Measurements from ENCODE around the gene IL20RB.

Gene IL20RB, protein sequence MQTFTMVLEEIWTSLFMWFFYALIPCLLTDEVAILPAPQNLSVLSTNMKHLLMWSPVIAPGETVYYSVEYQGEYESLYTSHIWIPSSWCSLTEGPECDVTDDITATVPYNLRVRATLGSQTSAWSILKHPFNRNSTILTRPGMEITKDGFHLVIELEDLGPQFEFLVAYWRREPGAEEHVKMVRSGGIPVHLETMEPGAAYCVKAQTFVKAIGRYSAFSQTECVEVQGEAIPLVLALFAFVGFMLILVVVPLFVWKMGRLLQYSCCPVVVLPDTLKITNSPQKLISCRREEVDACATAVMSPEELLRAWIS

DNA sequence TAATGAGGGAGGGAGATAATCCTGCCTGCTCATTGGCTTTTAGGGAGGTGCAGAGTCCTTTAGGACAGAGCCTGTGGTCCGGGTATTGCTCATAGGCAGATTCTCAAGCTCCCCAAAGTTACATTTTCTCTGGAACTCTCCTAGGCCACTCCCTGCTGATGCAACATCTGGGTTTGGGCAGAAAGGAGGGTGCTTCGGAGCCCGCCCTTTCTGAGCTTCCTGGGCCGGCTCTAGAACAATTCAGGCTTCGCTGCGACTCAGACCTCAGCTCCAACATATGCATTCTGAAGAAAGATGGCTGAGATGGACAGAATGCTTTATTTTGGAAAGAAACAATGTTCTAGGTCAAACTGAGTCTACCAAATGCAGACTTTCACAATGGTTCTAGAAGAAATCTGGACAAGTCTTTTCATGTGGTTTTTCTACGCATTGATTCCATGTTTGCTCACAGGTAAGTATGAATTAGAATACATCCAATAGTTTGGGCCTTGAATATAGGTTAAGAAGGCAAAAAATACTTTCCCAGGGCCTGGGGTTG is at the start of gene IL20RB:
Gene IL20RB, plus strand, starts transcription at position 233 of the 538 bp plus-strand sequence. Its CDS starts 131 bp downstream, at position 364.
- Mint-ChIP-seq H3K9me3 (no peaks in the 10 kb centered on the region), H3K36me3 (peaks cover 14 to 31% of the 10 kb centered on the region in 2 donors), H3K27me3 (no peaks in the 10 kb centered on the region), H3K4me1 (peaks cover 7 to 10% of the 10 kb centered on the region in 2 donors), H3K27ac (no peak within 1 kb of the TSS), H3K4me3 (no peak within 1 kb of the TSS)
- DNase-seq (no peak), ATAC-seq (replicated peaks) (no peak)

DNA sequence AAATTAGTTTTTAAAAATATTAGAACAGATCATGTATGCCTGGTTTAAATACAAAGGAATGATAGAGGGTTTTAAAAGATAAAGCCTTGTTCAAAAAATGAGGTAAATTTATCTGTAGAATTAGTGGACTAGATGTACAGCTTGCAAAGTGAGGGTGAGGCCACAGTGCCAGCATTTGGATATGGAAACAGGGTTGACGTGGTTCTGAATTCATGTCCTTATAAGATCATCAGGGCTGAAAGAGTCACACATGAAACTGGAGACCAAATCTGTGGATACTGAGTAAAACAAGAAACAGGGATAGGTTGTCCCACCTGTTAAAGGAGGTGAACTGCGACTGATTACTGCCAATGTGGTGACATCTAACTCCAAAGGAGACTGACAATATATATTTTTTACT is 49.5 kb upstream of the IL20RB start:
- H3K27me3 Mint-ChIP-seq, result no peaks in the 10 kb centered on the region
- H3K27ac Mint-ChIP-seq, result peak overlapping the region; percentile 31
- H3K9me3 Mint-ChIP-seq, result peaks cover 5 to 14% of the 10 kb centered on the region in 2 donors
- DNase-seq, result no peak
- no peak overlapping the region for H3K4me3 Mint-ChIP-seq
- ATAC-seq (replicated peaks), result no peak
- peaks cover 32 to 58% of the 10 kb centered on the region in 2 donors for H3K36me3 Mint-ChIP-seq
- H3K4me1 Mint-ChIP-seq, result peaks cover 49 to 77% of the 10 kb centered on the region in 2 donors

DNA sequence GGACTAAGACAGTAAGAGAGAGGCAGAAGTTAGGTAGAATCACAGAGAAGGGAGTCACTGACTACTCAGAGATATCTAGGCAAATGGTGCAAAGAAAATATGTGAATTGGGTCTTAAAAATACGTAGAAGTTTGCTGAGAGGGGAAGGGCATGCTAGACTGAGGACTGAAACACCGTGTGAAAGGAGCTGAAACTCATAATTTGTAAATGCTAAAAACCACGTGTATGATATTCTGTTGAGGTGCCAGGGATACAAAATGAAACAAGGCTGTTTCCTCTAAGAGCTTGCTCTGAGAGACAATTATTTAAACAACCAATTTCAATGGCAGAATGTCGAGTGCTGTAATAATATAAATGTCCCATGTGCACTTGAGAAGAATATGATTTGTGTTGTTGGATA is 48.6 kb upstream of the IL20RB start:
- no peaks in the 10 kb centered on the region for H3K27me3 Mint-ChIP-seq
- ATAC-seq (replicated peaks) (peak; percentile 34 to 48), DNase-seq (no peak)
- peaks cover 5 to 10% of the 10 kb centered on the region in 2 donors for H3K9me3 Mint-ChIP-seq
- peaks cover 47 to 83% of the 10 kb centered on the region in 2 donors for H3K4me1 Mint-ChIP-seq
- peak overlapping the region in 1 of 2 donors; percentile 22 for H3K4me3 Mint-ChIP-seq
- peaks cover 27 to 53% of the 10 kb centered on the region in 2 donors for H3K36me3 Mint-ChIP-seq
- peak overlapping the region; percentile 77 for H3K27ac Mint-ChIP-seq

DNA sequence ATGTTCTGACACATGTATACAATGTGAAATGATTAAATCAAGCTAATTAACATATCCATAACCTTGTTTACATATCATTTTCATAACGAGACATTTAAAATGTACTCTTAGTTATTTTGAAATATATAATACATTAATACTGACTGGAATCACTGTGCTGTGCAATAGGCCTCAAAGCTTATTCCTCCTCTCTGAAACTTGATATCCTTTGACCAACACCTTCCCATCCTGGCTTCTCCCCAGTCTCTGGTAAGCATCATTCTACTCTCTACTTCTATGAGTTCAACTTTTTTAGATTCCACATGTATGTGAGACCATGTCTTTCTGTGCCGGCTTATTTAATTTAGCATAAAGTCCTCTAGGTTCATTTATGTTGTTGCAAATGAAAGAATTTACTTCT is 47.1 kb upstream of the IL20RB start:
- H3K27me3 Mint-ChIP-seq, result no peaks in the 10 kb centered on the region
- peaks cover 5 to 10% of the 10 kb centered on the region in 2 donors for H3K9me3 Mint-ChIP-seq
- H3K4me3 Mint-ChIP-seq, result no peak overlapping the region
- peaks cover 19 to 50% of the 10 kb centered on the region in 2 donors for H3K36me3 Mint-ChIP-seq
- no peak for DNase-seq
- H3K27ac Mint-ChIP-seq, result no peak overlapping the region
- H3K4me1 Mint-ChIP-seq, result peaks cover 55 to 88% of the 10 kb centered on the region in 2 donors
- no peak for ATAC-seq (replicated peaks)

DNA sequence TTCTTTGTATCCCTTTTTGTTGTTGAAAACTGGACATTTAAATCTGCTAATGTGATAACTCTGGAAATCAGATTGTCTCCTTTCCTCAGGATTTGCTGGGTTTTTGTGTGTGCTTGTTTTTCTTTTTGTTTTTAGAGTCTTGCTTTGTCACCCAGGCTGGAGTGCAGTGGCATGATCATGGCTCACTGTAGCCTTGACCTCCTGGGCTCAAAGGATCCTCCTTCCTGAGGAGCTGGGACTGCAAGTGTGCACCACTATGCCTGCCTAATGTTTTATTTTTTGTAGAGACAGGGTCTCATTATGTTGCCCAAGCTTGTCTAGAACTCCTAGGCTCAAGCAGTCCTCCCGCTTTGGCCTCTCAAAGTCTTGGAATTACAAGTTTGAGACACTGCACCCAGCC is 44.6 kb upstream of the IL20RB start:
- H3K4me3 Mint-ChIP-seq, result no peak overlapping the region
- H3K4me1 Mint-ChIP-seq, result peaks cover 44 to 78% of the 10 kb centered on the region in 2 donors
- peaks cover 3 to 10% of the 10 kb centered on the region in 2 donors for H3K9me3 Mint-ChIP-seq
- no peaks in the 10 kb centered on the region for H3K27me3 Mint-ChIP-seq
- no peak for ATAC-seq (replicated peaks)
- DNase-seq, result no peak
- H3K36me3 Mint-ChIP-seq, result peaks cover 11 to 38% of the 10 kb centered on the region in 2 donors
- no peak overlapping the region for H3K27ac Mint-ChIP-seq

DNA sequence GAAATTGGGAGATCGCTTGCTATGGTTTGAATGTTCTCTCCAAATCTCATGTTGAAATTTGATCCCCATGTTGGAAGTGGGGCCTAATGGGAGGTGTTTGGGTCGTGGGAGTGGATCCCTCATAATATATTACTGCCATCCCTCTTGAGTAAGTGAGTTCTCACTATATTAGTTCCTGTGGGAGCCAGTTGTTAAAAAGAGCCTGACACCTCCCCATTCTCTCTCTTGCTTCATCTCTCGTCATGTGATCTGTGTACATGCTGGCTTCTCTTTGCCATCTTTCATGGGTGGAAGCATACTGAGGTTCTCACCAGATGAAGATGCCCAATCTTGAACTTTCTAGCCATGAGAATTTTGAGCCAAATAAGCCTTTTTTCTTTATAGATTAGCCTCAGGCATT is 43.0 kb upstream of the IL20RB start:
- H3K4me1 Mint-ChIP-seq, result peaks cover 38 to 73% of the 10 kb centered on the region in 2 donors
- no peaks in the 10 kb centered on the region for H3K27me3 Mint-ChIP-seq
- ATAC-seq (replicated peaks) (no peak), DNase-seq (no peak)
- peaks cover 3 to 10% of the 10 kb centered on the region in 2 donors for H3K9me3 Mint-ChIP-seq
- no peak overlapping the region for H3K4me3 Mint-ChIP-seq
- peaks cover 11 to 38% of the 10 kb centered on the region in 2 donors for H3K36me3 Mint-ChIP-seq
- no peak overlapping the region for H3K27ac Mint-ChIP-seq

DNA sequence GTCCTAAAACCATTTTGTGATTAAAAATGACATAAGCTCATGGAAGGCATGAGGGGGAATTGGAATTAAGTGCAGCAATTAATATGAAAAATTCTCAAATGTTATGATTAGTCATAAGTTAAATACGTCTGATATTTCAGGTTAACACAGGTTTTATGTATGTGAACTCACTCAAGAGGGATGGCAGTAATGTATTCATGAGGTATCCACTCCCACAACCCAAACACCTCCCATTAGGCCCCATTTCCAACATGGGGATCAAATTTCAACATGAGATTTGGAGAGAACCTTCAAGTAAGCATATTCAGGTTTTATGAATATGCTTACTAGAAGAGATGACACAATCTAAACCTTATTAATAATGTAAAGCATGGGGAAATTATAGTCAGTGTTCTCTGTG is 41.6 kb upstream of the IL20RB start:
- no peak overlapping the region for H3K27ac Mint-ChIP-seq
- peaks cover 9 to 37% of the 10 kb centered on the region in 2 donors for H3K36me3 Mint-ChIP-seq
- no peak for DNase-seq
- no peak for ATAC-seq (replicated peaks)
- H3K9me3 Mint-ChIP-seq, result peaks cover 3 to 10% of the 10 kb centered on the region in 2 donors
- peaks cover 38 to 69% of the 10 kb centered on the region in 2 donors for H3K4me1 Mint-ChIP-seq
- H3K4me3 Mint-ChIP-seq, result no peak overlapping the region
- no peaks in the 10 kb centered on the region for H3K27me3 Mint-ChIP-seq

DNA sequence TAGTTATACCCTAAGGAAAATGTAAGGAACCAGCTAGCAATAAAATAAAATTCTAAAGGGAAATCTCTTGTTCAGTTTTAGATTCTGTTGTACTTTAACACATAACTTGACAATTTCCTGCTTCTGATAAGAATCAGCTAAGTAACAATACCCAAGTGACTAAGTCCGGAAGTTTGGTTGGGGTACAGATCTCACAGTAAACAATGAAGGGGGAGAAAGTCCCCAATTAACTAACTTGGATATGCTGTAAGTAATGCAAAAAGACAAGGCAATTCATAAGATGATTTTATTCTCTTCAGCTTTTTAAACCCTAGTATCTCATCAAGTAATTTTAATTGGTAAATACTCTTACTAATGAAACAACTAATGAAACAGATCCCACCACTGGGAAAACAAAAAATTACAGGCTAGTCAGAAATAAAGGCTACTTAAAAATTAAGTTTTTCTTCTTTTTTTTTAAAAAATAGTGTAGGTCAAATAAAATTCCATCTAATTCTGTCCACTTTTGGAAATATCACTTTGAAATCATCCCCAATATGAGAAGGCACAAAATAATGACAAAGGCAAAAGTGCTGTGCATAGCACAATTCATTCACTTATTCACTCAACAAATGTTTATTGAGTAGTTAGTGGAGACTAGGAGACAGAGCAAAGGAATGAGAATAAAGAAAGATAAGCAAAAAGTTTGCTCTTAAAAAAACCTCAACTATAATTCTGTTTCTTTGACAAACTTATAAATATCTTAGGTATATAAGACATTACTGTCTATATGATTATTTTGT is 37.8 kb upstream of the IL20RB start:
- H3K4me3 Mint-ChIP-seq, result no peak overlapping the region
- H3K9me3 Mint-ChIP-seq, result peaks cover 0 to 3% of the 10 kb centered on the region in 2 donors
- peak in 1 of 2 donors; percentile 48 for ATAC-seq (replicated peaks)
- DNase-seq, result no peak
- H3K36me3 Mint-ChIP-seq, result peaks cover 4 to 28% of the 10 kb centered on the region in 2 donors
- H3K27ac Mint-ChIP-seq, result no peak overlapping the region
- H3K4me1 Mint-ChIP-seq, result peaks cover 39 to 61% of the 10 kb centered on the region in 2 donors
- no peaks in the 10 kb centered on the region for H3K27me3 Mint-ChIP-seq

DNA sequence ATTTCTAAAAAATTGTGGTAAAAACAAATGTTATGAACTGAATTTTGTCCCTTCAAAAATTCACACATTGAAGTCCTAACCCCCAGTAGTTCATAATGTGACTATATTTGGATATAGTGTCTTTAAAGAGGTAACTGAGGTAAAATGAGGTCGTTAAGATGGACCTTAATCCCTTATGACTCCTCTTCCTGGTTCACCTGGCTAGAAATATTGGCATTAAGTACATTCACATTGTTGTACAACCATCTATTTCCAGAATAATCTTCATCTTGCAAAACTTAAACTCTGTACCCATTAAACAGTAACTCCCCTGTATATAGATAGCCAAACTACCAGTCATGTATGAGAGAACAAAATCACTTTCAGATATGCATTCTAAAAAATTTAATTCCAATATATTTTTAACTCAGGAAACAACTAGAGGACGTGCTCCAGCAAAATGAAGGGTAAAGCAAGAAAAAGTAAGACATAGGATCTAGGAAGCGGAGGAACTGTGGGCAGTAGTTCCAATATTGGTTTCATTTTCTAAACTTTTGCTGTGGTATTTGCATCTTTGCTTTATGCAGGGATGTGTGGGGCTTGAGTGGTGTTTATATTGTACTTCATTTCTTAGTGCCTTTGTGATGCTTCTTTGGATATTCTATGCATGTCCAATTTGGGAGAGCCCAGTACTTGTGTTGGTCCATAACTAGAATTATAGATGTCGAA is 36.7 kb upstream of the IL20RB start:
- no peak for DNase-seq
- peak overlapping the region; percentile 68 for H3K27ac Mint-ChIP-seq
- H3K4me1 Mint-ChIP-seq, result peaks cover 39 to 59% of the 10 kb centered on the region in 2 donors
- H3K9me3 Mint-ChIP-seq, result peaks cover 0 to 3% of the 10 kb centered on the region in 2 donors
- no peak overlapping the region for H3K4me3 Mint-ChIP-seq
- H3K27me3 Mint-ChIP-seq, result no peaks in the 10 kb centered on the region
- no peak for ATAC-seq (replicated peaks)
- H3K36me3 Mint-ChIP-seq, result peaks cover 6 to 21% of the 10 kb centered on the region in 2 donors

DNA sequence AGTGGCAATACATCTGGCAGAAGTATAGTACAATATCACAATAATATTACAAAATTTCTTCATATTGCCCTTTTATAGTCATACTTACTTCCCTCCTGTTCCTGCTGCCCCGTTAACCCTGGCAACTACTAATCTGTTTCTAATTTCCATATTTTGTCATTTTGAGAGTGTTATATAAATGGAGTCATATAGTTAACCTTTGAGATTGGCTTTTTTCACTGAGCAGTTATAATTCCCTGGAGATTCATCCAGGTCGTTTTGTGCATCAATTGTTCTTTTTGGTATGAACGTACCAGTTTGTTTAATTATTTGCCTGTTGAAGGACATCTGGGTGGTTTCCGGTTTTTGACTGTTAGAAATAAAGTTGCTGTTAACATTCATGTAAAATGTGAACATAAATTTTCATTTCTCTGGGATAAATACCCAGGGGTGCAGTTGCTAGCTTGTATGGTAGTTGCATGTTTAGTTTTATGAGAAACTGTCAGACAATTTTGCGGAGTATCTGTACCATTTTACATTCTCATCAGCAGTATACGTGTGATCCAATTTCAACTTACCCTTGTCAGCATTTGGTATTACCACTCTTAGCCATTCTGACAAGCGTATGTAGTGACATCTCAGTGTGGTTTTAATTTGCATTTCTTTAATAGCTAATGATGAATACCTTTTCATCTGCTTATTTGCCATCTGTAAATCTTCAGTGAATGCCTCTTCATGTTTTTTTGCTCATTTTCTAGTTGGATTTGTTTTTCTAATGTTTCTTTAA is 32.2 kb upstream of the IL20RB start:
- H3K27me3 Mint-ChIP-seq, result no peaks in the 10 kb centered on the region
- H3K9me3 Mint-ChIP-seq, result peaks cover 0 to 3% of the 10 kb centered on the region in 2 donors
- peak overlapping the region in 1 of 2 donors; percentile 25 for H3K4me3 Mint-ChIP-seq
- H3K36me3 Mint-ChIP-seq, result peaks cover 18 to 33% of the 10 kb centered on the region in 2 donors
- H3K27ac Mint-ChIP-seq, result no peak overlapping the region
- H3K4me1 Mint-ChIP-seq, result peaks cover 33 to 50% of the 10 kb centered on the region in 2 donors
- DNase-seq (no peak), ATAC-seq (replicated peaks) (peak; percentile 85 to 92)

DNA sequence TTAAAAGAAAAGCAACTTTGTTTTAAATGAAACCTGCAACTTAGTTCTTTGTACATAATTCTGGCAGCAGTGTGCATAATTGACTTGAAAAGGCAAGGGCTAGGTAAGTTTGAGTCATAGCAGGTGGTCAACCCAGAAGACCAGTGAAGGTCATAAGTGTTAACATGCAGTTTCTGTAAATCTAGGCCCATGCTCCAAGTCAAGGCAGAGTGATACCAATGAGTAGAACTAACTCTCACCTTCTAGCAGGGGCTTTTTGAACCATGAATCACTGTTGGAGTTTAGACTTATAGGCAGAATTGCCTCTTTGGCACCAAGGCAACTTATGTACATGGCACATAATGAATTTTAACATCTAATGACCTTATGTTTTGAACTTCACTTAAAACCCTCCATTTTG is 29.5 kb upstream of the IL20RB start:
- no peak overlapping the region for H3K4me3 Mint-ChIP-seq
- DNase-seq (no peak), ATAC-seq (replicated peaks) (peak; percentile 52 to 64)
- no peaks in the 10 kb centered on the region for H3K9me3 Mint-ChIP-seq
- no peaks in the 10 kb centered on the region for H3K27me3 Mint-ChIP-seq
- peak overlapping the region; percentile 27 for H3K27ac Mint-ChIP-seq
- H3K4me1 Mint-ChIP-seq, result peaks cover 30 to 57% of the 10 kb centered on the region in 2 donors
- peaks cover 22 to 24% of the 10 kb centered on the region in 2 donors for H3K36me3 Mint-ChIP-seq

DNA sequence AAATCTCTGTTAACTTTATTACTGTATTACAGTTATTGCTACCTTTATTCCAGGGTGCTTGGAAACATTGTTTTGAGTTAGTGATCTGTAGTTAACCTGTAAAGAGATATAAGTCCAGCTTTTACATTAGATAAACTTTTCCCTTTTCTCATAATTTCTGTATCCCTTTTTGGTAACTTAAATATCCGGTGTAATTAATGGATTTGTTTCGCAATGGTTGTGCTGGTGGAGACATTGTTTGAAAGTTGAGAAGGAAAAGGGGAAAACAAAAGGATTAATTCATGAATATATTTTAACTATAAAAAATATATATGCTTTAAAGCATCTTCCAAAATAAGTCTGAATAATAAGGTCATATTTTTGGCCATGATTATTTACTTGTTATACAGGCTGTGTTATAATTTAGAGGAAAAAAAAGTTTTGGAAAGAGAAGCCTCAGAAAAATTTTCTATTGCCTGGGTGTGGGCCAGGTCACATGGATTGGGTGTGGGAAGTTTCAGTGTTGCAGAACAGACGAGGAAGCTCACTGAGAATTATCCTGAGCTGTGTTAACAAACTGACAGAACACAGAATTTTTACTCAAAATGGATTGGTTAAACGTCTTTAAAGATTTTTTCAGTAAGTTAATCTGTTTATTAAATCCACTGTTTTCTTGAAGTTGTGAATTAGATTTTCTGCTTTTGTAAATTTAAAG is 27.7 kb upstream of the IL20RB start:
- Mint-ChIP-seq H3K27me3 (no peaks in the 10 kb centered on the region), H3K27ac (no peak overlapping the region), H3K9me3 (peaks cover 0 to 2% of the 10 kb centered on the region in 2 donors), H3K4me3 (no peak overlapping the region), H3K4me1 (peaks cover 27 to 62% of the 10 kb centered on the region in 2 donors), H3K36me3 (peaks cover 34 to 41% of the 10 kb centered on the region in 2 donors)
- ATAC-seq (replicated peaks) (no peak), DNase-seq (no peak)

DNA sequence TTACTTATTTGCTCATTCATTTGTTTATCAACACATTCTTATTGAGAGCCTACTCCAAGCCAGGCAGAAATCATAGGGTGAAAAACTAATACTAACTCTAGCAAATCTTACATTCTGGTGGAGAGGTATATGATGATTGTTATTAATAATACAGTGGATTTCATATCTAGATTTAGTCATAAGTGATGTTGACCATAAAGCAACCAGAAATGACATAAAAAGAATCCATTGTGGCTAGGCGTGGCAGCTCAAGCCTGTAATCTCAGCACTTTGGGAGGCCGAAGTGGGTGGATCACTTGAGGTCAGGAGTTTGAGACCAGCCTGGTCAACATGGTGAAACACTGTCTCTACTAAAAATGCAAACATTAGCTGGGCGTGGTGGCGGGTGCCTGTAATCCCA is 26.2 kb upstream of the IL20RB start:
- Mint-ChIP-seq H3K27me3 (no peaks in the 10 kb centered on the region), H3K4me1 (peaks cover 26 to 59% of the 10 kb centered on the region in 2 donors), H3K36me3 (peaks cover 35 to 49% of the 10 kb centered on the region in 2 donors), H3K27ac (peak overlapping the region; percentile 51), H3K4me3 (no peak overlapping the region), H3K9me3 (peaks cover 0 to 3% of the 10 kb centered on the region in 2 donors)
- no peak for DNase-seq
- ATAC-seq (replicated peaks), result no peak

All from stimulated activated naive B cell treated with anti-CD40 and anti-IgM and Interleukin-4, amounts not matched to agents 10 μg/mL and 1 μg/mL and 100 μg/mL, for 72 hours (primary cell).